HG03159 (cell line): Measurements from ENCODE around the gene FBXO11.
"Not testable (repeated sequence)": the region's sequence is repeated elsewhere in the genome, so short reads cannot be mapped to it uniquely, and the experiment has no call there.

Experiments used
- ATAC-seq: cut with Tn5 transposase; IDR thresholded peaks from one replicate; pipeline ENCODE4 v1.9.1; 2021; ENCODE audit warnings: mild to moderate bottlenecking, moderate library complexity; ENCODE audit not compliant: unreplicated experiment

FBXO11 gene

DNA sequence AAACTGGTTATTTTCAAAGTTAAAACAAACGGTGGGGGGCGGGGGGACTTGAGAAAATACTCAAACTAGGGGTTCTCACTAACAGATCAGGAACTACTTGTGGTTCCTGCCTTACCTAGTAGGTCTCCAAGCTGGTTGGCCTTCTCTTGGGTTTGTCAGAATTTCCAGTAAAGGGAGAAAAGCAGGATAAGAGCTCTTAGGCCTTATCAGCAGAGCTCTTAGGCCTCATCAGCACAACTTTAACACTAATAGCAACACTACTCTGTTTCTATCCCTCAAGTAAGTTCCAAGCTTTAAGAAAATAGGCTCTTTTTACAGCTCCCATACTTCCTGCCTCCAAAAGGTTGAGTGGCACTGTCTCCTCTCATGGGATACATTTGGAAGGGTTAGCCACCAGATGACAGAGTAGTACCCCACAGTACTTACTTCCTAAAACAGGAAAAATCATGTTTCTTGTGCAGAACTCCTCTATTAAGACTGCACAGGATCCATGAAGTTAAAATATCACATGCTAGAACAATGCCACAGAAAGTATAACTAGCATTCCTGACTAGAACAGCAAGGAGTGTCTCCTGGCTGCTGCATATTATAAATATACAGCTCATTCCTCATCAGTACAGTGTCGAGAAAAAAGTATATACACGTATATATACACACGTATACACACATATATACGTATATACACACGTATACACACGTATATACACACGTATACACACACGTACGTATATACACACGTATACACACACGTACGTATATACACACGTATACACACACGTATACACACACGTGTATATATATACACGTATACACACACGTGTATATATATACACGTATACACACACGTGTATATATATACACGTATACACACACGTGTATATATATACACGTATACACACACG is 6.1 kb downstream of the FBXO11 start:
- no peak for ATAC-seq

DNA sequence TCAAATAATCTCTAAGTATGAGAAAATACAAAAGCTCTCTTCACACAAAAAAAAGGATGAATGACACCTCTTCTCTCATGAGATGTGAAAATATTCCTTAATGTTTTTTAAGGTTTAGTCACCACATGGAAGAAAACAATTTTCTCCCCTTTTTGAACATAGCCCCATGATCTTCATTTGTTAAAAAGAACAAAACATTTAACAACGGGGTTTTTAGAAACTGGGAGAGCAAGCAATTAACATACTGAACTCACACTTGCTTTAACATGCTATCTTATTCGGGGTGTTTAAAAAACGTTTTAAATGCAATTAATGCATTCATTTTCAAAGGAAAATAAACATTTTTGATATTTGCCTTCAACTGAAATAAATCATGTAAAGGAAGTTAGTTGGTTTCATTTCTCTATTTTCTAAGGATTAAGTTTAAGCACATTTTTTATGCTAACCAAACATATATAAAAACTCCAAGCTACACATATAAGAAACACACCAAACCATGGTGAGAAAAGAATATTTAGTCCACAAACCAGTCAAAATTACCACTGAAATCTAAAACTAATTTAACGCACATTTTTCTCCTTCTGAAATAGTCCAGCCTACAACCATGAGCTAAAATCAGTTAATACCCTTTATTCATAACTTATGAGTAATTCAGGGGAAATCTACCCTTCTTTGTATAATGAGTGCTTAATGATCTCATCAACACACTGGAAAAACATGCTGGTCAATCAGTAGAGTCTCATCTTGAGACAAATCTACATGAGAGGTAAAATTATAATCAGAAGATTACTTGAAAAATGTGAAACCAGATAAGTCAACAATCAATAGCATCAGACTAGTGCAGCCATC is 8.2 kb downstream of the FBXO11 start:
- ATAC-seq, result peak; percentile 66

DNA sequence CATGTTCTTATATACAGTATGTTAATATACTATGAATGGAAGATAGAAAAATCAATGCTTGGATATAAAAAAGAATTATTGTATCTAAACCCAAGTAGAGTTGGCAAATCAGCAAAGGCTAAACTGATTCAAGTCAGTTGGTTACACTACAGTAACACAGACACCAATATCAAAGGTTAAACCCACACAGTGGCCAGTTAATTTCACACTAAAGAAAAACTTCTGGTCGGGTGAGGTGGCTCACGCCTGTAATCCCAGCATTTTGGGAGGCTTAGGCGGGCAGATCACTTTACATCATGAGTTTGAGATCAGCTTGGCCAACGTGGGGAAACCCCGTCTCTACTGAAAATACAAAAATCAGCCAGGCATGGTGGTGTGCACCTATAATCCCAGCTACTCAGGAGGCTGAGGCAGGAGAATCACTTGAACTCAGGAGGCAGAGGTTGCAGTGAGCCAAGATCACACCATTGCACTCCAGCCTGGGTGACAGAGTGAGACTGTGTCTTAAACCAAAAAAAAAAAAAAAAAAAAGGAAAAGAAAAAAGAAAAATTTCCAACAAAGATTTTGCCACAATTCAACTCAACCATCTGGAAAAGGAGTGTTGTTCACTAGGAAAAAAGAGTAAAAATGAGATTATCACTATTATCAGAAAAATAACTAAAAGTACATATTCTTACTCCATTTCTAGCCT is 9.0 kb downstream of the FBXO11 start:
- not testable (repeated sequence) for ATAC-seq

DNA sequence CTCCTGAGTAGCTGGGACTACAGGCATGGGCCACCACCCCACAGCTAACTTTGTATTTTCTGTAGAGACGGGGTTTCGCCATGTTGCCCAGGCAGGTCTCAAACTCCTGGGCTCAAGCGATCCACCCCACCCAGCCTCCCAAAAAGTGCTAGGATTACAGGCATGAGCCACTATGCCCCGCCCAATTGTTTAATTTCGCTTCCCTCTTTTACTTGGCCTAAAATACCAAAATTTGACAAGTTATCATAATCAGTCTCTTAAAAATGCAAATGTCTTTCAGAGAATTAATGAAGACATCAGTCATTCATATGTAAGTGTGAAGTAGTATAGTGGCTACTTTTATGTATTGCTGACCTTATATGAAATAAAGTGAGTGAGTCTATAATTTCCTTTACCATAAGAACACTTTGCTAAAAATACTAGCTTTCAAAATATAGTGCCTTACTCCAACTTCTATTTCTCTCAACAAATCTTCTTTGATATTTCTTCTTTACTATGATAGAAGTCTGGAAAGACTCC is 9.8 kb downstream of the FBXO11 start:
- ATAC-seq, result no peak

DNA sequence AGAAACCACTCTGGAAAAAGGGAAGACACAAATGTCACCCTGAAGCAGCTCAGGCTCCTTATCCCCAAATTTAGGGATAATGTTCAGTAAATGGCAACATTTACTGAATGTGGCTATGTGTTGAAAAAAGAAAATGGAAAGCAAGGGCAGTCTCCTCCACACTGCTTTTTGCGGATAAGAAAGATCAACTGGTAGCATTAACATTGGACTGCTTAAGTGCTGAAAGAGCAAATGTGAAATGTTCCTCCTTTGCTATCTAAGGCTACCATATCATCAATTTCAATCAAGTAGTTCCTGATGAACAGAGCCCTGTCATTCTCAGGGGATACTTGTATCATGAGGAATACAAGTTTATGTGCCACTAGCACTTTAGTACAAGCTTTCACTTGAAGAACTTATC is 12.5 kb downstream of the FBXO11 start:
- no peak for ATAC-seq

DNA sequence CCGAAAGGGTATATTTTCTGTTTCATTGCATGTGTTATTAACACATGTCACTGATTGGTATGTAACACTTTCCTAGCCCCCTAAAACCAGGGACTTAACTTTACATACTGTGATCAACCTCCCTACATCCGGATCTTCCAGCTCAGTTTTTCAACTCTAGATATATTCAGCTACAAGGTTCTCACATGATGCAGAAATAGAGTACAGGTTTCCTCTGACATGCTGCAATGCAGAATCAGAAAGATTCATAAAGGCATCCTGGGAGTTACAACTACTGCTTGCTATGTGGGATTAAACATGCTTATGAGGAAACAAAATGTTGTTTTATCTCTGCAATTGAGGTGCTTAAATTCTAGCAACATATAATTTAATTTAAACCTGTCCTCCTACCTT is 14.0 kb downstream of the FBXO11 start:
- ATAC-seq, result no peak

DNA sequence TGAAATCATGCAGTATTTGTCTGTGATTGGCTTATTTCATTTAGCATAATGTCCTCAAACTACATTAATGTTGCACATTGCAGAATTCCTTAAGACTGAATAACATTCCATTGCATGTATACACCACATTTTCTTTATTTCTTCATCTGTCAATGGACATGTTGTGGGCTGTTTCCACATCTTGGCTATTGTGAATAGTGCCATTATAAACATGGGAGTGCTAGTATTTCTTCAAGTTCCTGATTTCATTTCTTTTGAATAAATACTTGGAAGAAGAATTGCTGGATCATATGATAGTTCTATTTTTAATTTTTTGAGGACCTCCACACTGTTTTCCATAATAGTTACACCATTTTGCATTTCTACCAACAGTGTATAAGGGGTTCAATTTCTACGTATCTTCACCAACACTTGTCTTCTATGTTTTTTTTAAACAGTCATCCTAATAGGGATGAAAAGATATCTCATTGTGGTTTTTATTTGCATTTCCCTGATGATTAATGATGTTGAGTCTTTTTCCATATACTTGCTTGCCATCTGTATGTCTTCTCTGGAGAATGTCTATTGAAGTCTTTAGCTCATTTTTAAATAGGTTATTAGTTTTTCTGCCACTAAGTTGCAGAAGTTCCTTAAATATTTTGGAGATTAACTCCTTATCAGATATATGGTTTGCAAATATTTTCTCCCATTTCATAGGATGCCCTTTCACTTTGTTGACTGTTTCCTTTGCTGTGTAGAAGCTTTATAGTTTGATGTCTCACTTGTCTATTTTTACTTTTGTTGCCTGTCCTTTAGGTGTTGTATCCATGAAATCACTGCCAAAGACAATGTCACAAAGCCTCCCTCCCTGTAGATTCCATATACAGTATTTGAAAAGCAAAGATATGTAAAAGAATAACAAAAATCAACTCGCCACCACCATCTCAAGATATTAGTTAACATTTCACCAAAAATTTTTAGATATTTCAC is 14.6 kb downstream of the FBXO11 start:
- no peak for ATAC-seq

DNA sequence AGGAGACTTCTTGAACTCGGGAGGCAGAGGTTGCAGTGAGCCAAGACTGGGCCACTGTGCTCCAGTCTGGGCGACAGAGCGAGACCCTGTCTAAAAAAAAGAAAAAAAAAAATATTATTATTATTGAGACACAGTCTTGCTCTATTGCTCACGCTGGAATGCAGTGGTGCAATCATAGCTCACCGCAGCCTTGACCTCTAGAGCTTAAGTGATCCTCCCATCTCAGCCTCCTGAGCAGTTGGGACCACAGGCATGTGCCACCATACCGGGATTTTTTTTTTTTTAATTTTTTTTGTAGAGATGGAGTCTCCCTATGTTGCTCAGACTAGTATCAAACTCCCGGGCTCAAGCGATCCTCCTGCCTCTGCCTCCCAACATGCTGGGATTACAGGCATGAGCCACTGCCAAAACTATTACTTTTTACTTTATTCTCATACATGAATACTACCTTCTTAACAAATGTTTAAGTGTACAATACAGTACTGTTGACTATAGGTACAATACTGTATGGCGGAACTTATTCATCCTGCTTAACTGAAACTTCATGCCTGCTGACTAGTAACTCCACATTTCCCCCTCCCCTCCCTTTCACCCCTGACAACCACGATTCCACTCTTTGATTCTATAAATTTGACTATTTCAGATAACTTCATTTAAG is 15.5 kb downstream of the FBXO11 start:
- no peak for ATAC-seq

DNA sequence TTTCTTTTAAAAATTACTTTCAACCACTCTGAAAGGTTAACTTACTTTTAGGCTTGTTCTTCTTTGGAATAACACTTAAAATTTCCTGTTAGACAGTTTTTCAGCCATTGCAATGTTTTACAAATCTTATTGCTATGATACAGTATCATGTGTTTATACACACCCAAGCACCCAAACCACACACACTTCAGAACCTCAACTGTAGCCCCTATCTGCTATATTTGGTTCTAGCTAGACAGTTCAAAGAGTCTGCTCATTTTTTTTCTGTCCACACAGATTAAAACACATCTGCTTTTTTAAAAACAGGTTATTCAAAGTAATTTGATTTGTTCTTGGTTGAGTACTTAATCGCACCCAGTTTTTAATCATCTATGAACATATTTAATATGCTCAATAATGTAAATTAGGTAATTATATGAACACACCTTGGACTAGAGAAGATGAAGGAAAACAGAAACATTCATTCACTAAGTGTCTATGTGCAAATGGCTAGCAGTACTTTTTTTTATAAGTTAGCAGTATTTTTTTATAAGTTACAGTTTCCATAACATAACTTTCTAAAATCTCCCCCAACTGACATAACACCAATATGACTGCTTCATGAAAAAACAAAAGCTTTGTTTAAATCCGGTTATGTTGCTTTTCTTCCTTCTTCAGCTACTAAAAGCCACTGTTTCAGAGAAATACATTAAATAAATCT is 17.6 kb downstream of the FBXO11 start:
- no peak for ATAC-seq

DNA sequence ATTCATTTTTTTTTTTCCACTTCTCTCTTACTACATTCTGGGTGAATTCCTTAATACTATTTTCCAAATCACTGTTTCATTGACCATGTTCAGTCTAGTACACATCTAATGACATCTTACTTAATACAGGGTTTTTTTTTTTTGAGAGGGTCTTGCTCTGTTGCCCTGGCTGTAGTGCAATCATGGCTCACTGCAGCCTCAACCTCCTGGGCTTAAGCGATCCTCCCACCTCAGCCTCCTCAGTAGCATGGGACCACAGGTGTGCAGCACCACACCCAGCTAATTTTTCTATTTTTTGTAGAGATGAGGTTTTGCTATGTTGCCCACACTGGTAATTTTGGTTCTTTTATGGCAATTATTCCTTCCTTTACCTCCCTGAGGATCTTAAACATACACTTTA is 29.4 kb downstream of the FBXO11 start:
- ATAC-seq, result no peak

DNA sequence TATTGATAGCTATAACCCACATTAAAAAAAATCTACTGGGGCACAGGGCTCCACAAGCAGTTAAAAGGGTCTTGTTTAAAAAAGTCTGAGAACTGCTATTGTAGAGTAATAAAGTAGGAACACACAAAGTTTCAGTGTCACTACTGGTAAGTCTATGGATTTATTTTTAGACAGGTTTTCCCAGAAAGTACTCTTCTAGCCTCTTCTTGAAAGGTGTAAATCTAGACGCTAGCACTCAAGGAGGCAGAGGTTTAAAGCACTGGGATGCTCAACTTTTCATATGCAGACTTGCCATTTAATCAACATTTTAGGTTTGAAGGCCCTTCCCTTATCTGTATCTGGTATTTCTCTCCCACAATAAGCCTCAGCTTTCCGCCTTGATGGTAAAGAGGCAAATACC is 33.4 kb downstream of the FBXO11 start:
- no peak for ATAC-seq

DNA sequence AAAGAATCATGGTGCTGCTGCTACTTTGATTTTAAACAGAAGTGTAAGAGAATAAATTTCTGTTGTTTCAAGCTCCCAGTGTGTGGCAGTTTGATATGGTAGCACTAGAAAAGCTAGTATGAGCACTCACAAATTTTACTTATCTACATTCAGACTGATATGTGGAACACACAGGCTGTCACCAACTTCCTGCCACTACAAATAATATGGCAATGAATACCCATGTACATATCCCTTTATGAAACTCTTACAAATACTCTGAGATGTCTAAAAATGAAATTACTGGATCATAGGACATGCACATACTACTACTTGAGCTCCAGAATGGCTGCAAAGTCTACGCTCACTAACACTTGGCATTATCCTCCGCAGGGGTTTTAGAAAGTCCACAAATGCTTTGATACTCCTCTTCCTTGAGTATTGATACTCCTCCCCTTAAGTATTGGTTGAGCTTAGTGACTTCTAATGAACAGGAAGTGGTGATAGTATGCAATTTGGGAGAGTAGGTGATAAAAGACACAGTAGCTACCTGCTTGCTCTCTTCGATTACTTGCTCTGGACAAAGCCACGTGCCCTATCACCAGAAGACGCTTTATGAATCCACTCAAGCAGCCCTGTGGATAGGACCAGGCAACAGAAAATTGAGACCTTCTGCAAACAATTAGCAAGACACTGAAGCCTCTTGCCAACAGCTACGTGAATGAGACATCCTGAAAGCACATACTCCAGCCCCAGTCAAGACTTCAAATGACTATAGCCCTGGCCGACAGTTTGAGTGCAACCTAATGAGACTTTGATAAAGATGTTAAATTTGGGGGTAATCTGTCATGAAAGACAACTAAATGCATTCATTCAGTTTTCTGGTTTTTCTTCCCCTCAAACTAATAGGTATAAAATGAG is 35.4 kb downstream of the FBXO11 start:
- ATAC-seq, result no peak

DNA sequence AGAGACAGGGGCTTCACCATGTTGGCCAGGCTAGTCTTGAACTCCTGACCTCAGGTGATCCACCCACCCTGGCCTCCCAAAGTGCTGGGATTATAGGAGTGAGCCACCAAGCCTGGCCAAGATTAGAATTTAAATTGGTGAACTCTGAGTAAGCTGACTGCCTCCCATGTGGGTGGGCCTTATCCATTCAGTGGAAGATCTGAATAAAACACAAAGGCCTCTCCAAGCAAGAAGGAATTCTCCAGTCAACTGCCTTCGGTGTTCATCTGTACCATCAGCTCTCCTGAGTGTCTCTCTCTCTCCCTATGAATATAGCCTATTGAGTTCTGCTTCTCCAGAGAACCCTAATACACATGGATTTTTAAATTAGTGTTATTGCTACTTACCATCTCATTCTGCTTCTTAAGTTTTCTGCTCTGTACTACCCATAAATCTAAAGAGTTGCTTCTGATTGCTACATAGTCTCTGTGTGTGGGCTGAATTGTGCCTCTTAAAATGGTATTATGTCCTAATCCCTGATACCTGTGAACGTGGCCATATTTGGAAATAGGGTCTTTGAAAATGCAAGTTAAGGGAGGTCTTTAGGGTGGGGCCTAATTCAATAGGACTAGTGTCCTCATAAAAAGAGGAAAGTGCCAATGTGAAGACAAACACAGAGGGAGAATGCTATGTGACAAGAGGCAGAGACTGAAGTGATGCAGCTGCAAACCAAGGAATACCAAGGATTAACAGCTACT is 36.3 kb downstream of the FBXO11 start:
- no peak for ATAC-seq

DNA sequence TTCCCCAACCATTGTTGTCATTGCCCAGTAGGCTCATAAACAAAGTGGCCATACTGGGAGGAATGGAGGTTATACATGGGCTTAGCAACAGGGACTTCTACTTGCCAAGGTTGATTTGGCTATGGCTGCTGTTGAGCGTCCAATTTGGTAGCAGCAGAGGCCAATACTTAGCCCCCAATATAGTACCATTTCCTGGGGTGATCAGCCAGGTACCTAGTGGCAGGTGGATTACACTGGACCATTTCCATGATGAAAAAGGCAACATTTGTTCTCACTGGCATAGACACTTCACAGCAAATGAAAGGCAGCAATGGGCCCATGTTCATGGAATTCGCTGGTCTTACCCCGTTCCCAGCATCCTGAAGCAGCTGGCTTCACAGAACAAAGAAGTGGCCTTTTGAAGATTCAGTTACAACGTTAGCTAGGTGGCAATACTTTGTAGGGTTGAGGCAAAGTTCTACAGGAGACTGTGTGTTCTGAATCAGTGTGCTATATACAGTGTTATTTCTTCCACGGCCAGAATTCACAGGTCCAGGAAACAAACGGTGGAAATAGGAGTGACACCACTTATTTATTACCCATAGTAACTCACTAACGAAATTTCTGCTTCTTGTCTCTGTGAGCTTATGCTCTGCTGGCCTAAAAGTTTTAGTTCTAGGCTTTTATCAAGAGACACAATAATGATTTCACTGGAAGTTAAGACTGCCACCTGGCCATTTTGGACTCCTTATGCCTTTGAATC is 37.5 kb downstream of the FBXO11 start:
- ATAC-seq, result no peak

DNA sequence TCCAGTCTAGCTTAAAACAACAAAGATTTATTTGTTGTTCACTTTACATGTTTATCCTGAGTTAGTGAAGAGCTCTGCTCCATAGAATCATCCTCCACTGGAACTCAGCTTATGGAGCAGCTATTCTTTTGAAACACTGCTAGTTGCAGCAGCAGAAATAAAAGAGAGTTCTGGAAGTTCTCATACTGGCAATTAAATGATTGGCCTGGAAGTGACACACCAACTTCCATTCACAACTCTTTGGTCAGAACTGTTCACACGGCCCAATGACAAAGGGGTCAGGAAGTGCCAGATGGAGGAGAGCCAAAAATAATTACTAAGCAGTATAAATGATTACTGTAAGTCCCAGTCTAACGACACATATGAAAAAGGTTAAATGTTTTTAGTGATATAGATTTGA is 39.1 kb downstream of the FBXO11 start:
- no peak for ATAC-seq

DNA sequence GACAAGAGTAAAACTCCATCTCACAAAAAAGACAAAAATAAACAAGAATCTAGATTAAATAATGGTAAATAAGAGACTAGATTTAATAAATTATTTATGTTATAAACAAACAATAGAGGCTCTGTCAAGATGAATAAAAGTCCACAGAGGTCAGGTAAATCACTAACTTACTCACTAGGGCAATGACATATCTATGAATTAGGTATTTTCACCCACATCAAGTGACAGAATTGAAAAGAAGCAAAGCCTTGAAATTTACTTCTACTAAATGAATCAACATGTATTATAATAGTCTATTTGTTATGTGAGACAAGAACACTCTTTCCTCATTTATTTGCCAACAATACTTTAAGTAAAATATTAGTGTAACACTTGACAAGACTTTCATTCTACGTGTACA is 41.7 kb downstream of the FBXO11 start:
- ATAC-seq, result no peak

DNA sequence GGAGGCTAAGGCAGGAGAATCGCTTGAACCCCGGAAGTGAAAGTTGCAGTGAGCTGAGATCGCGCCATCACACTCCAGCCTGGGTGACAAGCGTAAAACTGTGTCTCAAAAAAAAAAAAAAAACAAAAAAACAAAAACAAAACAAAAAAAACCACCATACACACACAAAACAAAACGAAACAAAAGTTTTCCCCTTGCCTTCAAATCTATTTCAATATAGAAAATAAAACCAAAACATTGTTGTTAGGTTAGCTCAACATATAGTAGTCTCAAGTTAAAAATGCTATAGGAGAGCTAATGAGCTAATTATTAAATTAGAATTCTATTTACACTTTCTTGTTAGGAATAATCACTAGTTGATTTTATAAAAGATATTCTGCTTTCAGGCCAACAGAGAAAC is 43.3 kb downstream of the FBXO11 start:
- ATAC-seq, result no peak
